HEK293 (cell line): ENCODE data around the gene ATP6V0E2.
A peak's percentile ranks its signal among the peaks of the same experiment; 100 is the strongest.

ENCODE experiments used
- CTCF ChIA-PET: fragments of 350-600 bp; formaldehyde crosslinking; extraction: SDS; loops from one replicate; lab custom pipeline; 2021; ENCODE audit warnings: antibody characterized with exemption; lab: Yijun Ruan, JAX
- POLR2A ChIA-PET: fragments of 300-600 bp; formaldehyde crosslinking; extraction: SDS; loops from one replicate; lab custom pipeline; 2020; ENCODE audit warnings: antibody characterized with exemption, inconsistent platforms; lab: Yijun Ruan, JAX
- H3K27ac ChIP-seq: fragments of 200-500 bp; sonication (Bioruptor generic); 2 replicates; pipeline ENCODE4 v1.5.1; 2014; ENCODE audit warnings: low read depth, low read length, control low read depth, inconsistent platforms; ENCODE audit errors: extremely low read depth
- H3K36me3 ChIP-seq, 2 experiments: fragments of 200-500 bp in 1 of 2; sonication (Bioruptor generic) in 1 of 2; 1 replicate in 1 of 2; 2 replicates in 1 of 2; pipeline ENCODE4 v1.5.1; 2014 to 2017; ENCODE audit warnings: inconsistent platforms in 2 of 2, low read length in 2 of 2; ENCODE audit not compliant: control insufficient read depth in 2 of 2, insufficient read depth in 1 of 2
- H3K4me1 ChIP-seq: fragments of 200-500 bp; sonication (Bioruptor generic); 2 replicates; pipeline ENCODE4 v1.5.1; 2014; ENCODE audit warnings: mild to moderate bottlenecking, low read length, inconsistent platforms; ENCODE audit not compliant: control insufficient read depth, insufficient read depth
- H3K4me3 ChIP-seq: 2 replicates; pipeline ENCODE4 v1.5.1; 2011; ENCODE audit warnings: low read depth, mild to moderate bottlenecking, control low read depth, low read length, moderate library complexity
- H3K9me3 ChIP-seq: fragments of 200-500 bp; sonication (Bioruptor generic); 2 replicates; pipeline ENCODE4 v1.5.1; 2014; ENCODE audit warnings: low read depth, low read length, inconsistent platforms; ENCODE audit not compliant: control insufficient read depth, insufficient read depth
- BCL6B ChIP-seq: fragments of 450-650 bp; formaldehyde crosslinking; IDR thresholded peaks from 2 replicates; pipeline ENCODE4 v1.5.1; 2017; ENCODE audit warnings: missing biosample characterization, missing genetic modification characterization
- EGR2 ChIP-seq: fragments of 450-650 bp; formaldehyde crosslinking; IDR thresholded peaks from 2 replicates; pipeline ENCODE4 v1.5.1; 2016; ENCODE audit warnings: low read depth, missing biosample characterization, missing genetic modification characterization
- GLI2 ChIP-seq: fragments of 450-650 bp; formaldehyde crosslinking; IDR thresholded peaks from 2 replicates; pipeline ENCODE4; 2017; ENCODE audit warnings: missing biosample characterization, missing genetic modification characterization, low read depth, borderline replicate concordance
- KLF10 ChIP-seq: fragments of 450-650 bp; IDR thresholded peaks from 2 replicates; pipeline ENCODE4 v1.5.1; 2018; ENCODE audit warnings: missing biosample characterization, mild to moderate bottlenecking, missing genetic modification characterization
- REPIN1 ChIP-seq: fragments of 450-650 bp; formaldehyde crosslinking; IDR thresholded peaks from 2 replicates; pipeline ENCODE4 v1.5.1; 2017; ENCODE audit warnings: missing biosample characterization, missing genetic modification characterization, low read depth
- YY1 ChIP-seq: fragments of 450-650 bp; formaldehyde crosslinking; IDR thresholded peaks from 2 replicates; pipeline ENCODE4 v1.5.1; 2018; ENCODE audit warnings: missing biosample characterization, missing genetic modification characterization
- YY2 ChIP-seq: fragments of 450-650 bp; formaldehyde crosslinking; IDR thresholded peaks from 2 replicates; pipeline ENCODE4 v1.5.1; 2016; ENCODE audit warnings: missing biosample characterization, missing genetic modification characterization
- ZBTB20 ChIP-seq: fragments of 450-650 bp; formaldehyde crosslinking; IDR thresholded peaks from 2 replicates; pipeline ENCODE4 v1.5.1; 2016; ENCODE audit warnings: missing biosample characterization, missing genetic modification characterization
- ZBTB26 ChIP-seq: fragments of 450-650 bp; formaldehyde crosslinking; optimal IDR thresholded peaks from 2 replicates; pipeline ENCODE3; 2016; ENCODE audit warnings: missing biosample characterization, mild to moderate bottlenecking, missing genetic modification characterization
- ZBTB7A ChIP-seq: fragments of 450-650 bp; formaldehyde crosslinking; IDR thresholded peaks from 2 replicates; pipeline ENCODE4 v1.5.1; 2016; ENCODE audit warnings: low read depth, missing biosample characterization, missing genetic modification characterization
- ZFHX2 ChIP-seq: fragments of 450-650 bp; formaldehyde crosslinking; conservative IDR thresholded peaks from 2 replicates; pipeline ENCODE4 v1.5.1; 2016; ENCODE audit warnings: missing biosample characterization, missing genetic modification characterization
- ZNF221 ChIP-seq: fragments of 450-650 bp; formaldehyde crosslinking; IDR thresholded peaks from 2 replicates; pipeline ENCODE4 v1.5.1; 2017; ENCODE audit warnings: missing biosample characterization, missing genetic modification characterization, borderline replicate concordance
- ZNF341 ChIP-seq: fragments of 450-650 bp; formaldehyde crosslinking; IDR thresholded peaks from 2 replicates; pipeline ENCODE4; 2016; ENCODE audit warnings: low read depth, missing biosample characterization, missing genetic modification characterization
- ZNF354C ChIP-seq: fragments of 450-650 bp; formaldehyde crosslinking; IDR thresholded peaks from 2 replicates; pipeline ENCODE4 v1.5.1; 2016; ENCODE audit warnings: missing biosample characterization, missing genetic modification characterization, low read depth, borderline replicate concordance
- ZNF416 ChIP-seq: fragments of 450-650 bp; formaldehyde crosslinking; IDR thresholded peaks from 2 replicates; pipeline ENCODE4 v1.5.1; 2016; ENCODE audit warnings: missing biosample characterization, missing genetic modification characterization
- ZNF488 ChIP-seq: fragments of 450-650 bp; formaldehyde crosslinking; IDR thresholded peaks from 2 replicates; pipeline ENCODE4 v1.5.1; 2016; ENCODE audit warnings: missing biosample characterization, missing genetic modification characterization
- ZNF549 ChIP-seq: fragments of 450-650 bp; IDR thresholded peaks from 2 replicates; pipeline ENCODE4 v1.5.1; 2018; ENCODE audit warnings: missing biosample characterization, missing genetic modification characterization, mild to moderate bottlenecking, inconsistent platforms, moderate library complexity
- ZNF600 ChIP-seq: fragments of 450-650 bp; formaldehyde crosslinking; IDR thresholded peaks from 2 replicates; pipeline ENCODE4 v1.5.1; 2016; ENCODE audit warnings: missing biosample characterization, missing genetic modification characterization
- ZNF624 ChIP-seq: fragments of 450-650 bp; formaldehyde crosslinking; IDR thresholded peaks from 2 replicates; pipeline ENCODE4 v1.5.1; 2017; ENCODE audit warnings: missing biosample characterization, missing genetic modification characterization
- ZNF639 ChIP-seq: fragments of 450-650 bp; formaldehyde crosslinking; IDR thresholded peaks from 2 replicates; pipeline ENCODE4 v1.5.1; 2016; ENCODE audit warnings: missing biosample characterization, missing genetic modification characterization
- ZNF830 ChIP-seq: fragments of 450-650 bp; IDR thresholded peaks from 2 replicates; pipeline ENCODE4 v1.5.0; 2018; ENCODE audit warnings: missing biosample characterization, missing genetic modification characterization, low read depth, mild to moderate bottlenecking, moderate library complexity

The ATP6V0E2 gene

GRCh38 chr7:149849174-149849573 is 24.6 kb upstream of the ATP6V0E2 start:
- Histone ChIP-seq H3K4me1 (no peaks in the 10 kb centered on the region; the same call in 1 of the 2 replicates), H3K36me3 (no peaks in the 10 kb centered on the region), H3K27ac (no peak overlapping the region), H3K9me3 (no peaks in the 10 kb centered on the region), H3K4me3 (no peak overlapping the region)
- POLR2A ChIA-PET = interaction anchor here (1.8 kb wide), 1 partner anchor 11 kb away, joined by 8 read pairs; the partner anchor contains the start of gene ZNF862
- CTCF ChIA-PET = interaction anchor here (0.7 to 2.6 kb wide), 10 partner anchors 10 to 225 kb away, joined by 3 to 21 read pairs (median 4); no protein-coding TSS in a partner anchor
- no peak for TF ChIP-seq ZNF354C
- no peak for TF ChIP-seq ZNF549 (tag by site-specific recombination)
- TF ChIP-seq, all 188 proteins: peak for 0

GRCh38 chr7:149850007-149850594 is 23.7 kb upstream of the ATP6V0E2 start:
- Histone ChIP-seq H3K36me3 (no peaks in the 10 kb centered on the region), H3K27ac (no peak overlapping the region), H3K4me3 (no peak overlapping the region), H3K9me3 (no peaks in the 10 kb centered on the region), H3K4me1 (peaks cover 7% of the 10 kb centered on the region)
- CTCF ChIA-PET = interaction anchor here (0.6 to 2.6 kb wide), 6 partner anchors 11 to 994 kb away, joined by 3 to 21 read pairs (median 4); no protein-coding TSS in a partner anchor
- POLR2A ChIA-PET = interaction anchor here (0.8 to 1.8 kb wide), 2 partner anchors 12 kb away, joined by 3 to 8 read pairs; partner anchors contain the start of gene ZNF862
- no peak for TF ChIP-seq ZNF341 (tag by site-specific recombination)
- no peak for TF ChIP-seq ZNF488 (tag by site-specific recombination)
- no peak for TF ChIP-seq YY1
- TF ChIP-seq YY2 (tag by site-specific recombination) = no peak
- no peak for TF ChIP-seq ZNF600 (tag by site-specific recombination)
- TF ChIP-seq ZFHX2 (tag by site-specific recombination) = peak; percentile 71
- no peak for TF ChIP-seq ZNF416
- no peak for TF ChIP-seq ZNF624 (tag by site-specific recombination)
- TF ChIP-seq ZBTB20 (tag by site-specific recombination) = no peak
- TF ChIP-seq ZNF221 (tag by site-specific recombination) = no peak
- TF ChIP-seq ZNF830 = no peak
- peak; percentile 72 for TF ChIP-seq EGR2 (tag by site-specific recombination)

GRCh38 chr7:149850716-149851115 is 23.1 kb upstream of the ATP6V0E2 start:
- Histone ChIP-seq H3K27ac (no peak overlapping the region), H3K4me3 (no peak overlapping the region), H3K4me1 (peaks cover 12% of the 10 kb centered on the region), H3K9me3 (no peaks in the 10 kb centered on the region), H3K36me3 (no peaks in the 10 kb centered on the region)
- ChIA-PET CTCF (interaction anchor here (2.5 to 2.6 kb wide), 2 partner anchors 11 to 43 kb away, joined by 13 to 21 read pairs; no protein-coding TSS in a partner anchor), POLR2A (interaction anchor here (0.8 kb wide), 1 partner anchor 13 kb away, joined by 3 read pairs; the partner anchor contains the start of gene ZNF862)
- TF ChIP-seq GLI2 (tag by site-specific recombination) = no peak
- TF ChIP-seq BCL6B (tag by site-specific recombination) = no peak
- no peak for TF ChIP-seq ZNF416
- no peak for TF ChIP-seq ZBTB7A
- TF ChIP-seq REPIN1 (tag by site-specific recombination) = no peak
- TF ChIP-seq ZNF639 (tag by site-specific recombination) = no peak
- TF ChIP-seq KLF10 (tag by site-specific recombination) = no peak
- TF ChIP-seq ZBTB26 = no peak
